GM18498 (cell line): ENCODE measurements around the gene DIAPH3.

Experiments
- ATAC-seq: cut with Tn5 transposase; IDR thresholded peaks from one replicate; pipeline ENCODE4 v1.9.1; 2021; ENCODE audit warnings: mild to moderate bottlenecking, moderate library complexity; ENCODE audit not compliant: unreplicated experiment

Gene DIAPH3

GRCh38 chr13:59963383-59963782 is 200.3 kb downstream of the DIAPH3 start:
- no peak for ATAC-seq

GRCh38 chr13:59962343-59962742 is 201.4 kb downstream of the DIAPH3 start:
- no peak for ATAC-seq

- ATAC-seq, result no peak
These were observed 203.0 kb downstream of the DIAPH3 start for GRCh38 chr13:59960683-59961082.

- ATAC-seq, result no peak
These were observed 206.3 kb downstream of the DIAPH3 start for GRCh38 chr13:59957438-59957837.

GRCh38 chr13:59954601-59955000 is 209.1 kb downstream of the DIAPH3 start:
- no peak for ATAC-seq

- ATAC-seq, result no peak
These were observed 212.7 kb downstream of the DIAPH3 start for GRCh38 chr13:59951011-59951410.

- ATAC-seq, result no peak
These were observed 213.5 kb downstream of the DIAPH3 start for GRCh38 chr13:59950266-59950665.

GRCh38 chr13:59948686-59949085 is 215.0 kb downstream of the DIAPH3 start:
- no peak for ATAC-seq

GRCh38 chr13:59946944-59947343 is 216.8 kb downstream of the DIAPH3 start:
- ATAC-seq, result no peak

- ATAC-seq, result no peak
These were observed 232.1 kb downstream of the DIAPH3 start for GRCh38 chr13:59931621-59932020.

- ATAC-seq, result no peak
These were observed 239.5 kb downstream of the DIAPH3 start for GRCh38 chr13:59924256-59924655.

- ATAC-seq, result no peak
These were observed 248.5 kb downstream of the DIAPH3 start for GRCh38 chr13:59915252-59915651.

GRCh38 chr13:59914556-59914955 is 249.2 kb downstream of the DIAPH3 start:
- no peak for ATAC-seq

- no peak for ATAC-seq
These were observed 257.2 kb downstream of the DIAPH3 start for GRCh38 chr13:59906413-59907049.

GRCh38 chr13:59901191-59901590 is 262.5 kb downstream of the DIAPH3 start:
- no peak for ATAC-seq

- no peak for ATAC-seq
These were observed 265.7 kb downstream of the DIAPH3 start for GRCh38 chr13:59898066-59898465.

GRCh38 chr13:59893266-59893665 is 270.5 kb downstream of the DIAPH3 start:
- ATAC-seq, result no peak

GRCh38 chr13:59891053-59891452 is 272.7 kb downstream of the DIAPH3 start:
- no peak for ATAC-seq

GRCh38 chr13:59890054-59890453 is 273.7 kb downstream of the DIAPH3 start:
- no peak for ATAC-seq

- no peak for ATAC-seq
These were observed 275.3 kb downstream of the DIAPH3 start for GRCh38 chr13:59888408-59888807.

GRCh38 chr13:59885076-59885475 is 278.7 kb downstream of the DIAPH3 start:
- no peak for ATAC-seq

- no peak for ATAC-seq
These were observed 279.8 kb downstream of the DIAPH3 start for GRCh38 chr13:59883885-59884284.

GRCh38 chr13:59880468-59880867 is 283.3 kb downstream of the DIAPH3 start:
- no peak for ATAC-seq
